K562 (cell line): ENCODE measurements around the gene SYPL2. TPM values are rescaled to one million over a fixed set of nuclear protein-coding genes. Genes with fewer than 3 reads are reported as not detected.

ENCODE experiments used
- ARNT ChIP-seq, 2 experiments: fragments of 450-650 bp; IDR thresholded peaks; 2 replicates each; pipeline ENCODE4 v1.6.1; 2016; ENCODE audit warnings: mild to moderate bottlenecking in 1 of 2
- COPS2 ChIP-seq: fragments of 450-650 bp; conservative IDR thresholded peaks from 2 replicates; pipeline ENCODE4 v1.6.1; 2016; ENCODE audit warnings: mild to moderate bottlenecking, moderate library complexity
- CTCF ChIP-seq, 3 experiments: IDR thresholded peaks in 2 of 3; conservative IDR thresholded peaks in 1 of 3; 2 replicates each; pipeline ENCODE4 v1.5.1; 2011 to 2012; ENCODE audit warnings: low read length in 3 of 3, mild to moderate bottlenecking in 3 of 3, control low read depth in 2 of 3, improper control_type of control experiment in 1 of 3, inconsistent platforms in 1 of 3, low read depth in 1 of 3, mixed read lengths in 1 of 3, moderate library complexity in 1 of 3; ENCODE audit not compliant: insufficient read depth in 2 of 3
- ELF1 ChIP-seq: fragments of 200-800 bp; sonication (Bioruptor generic); IDR thresholded peaks from 2 replicates; pipeline ENCODE4 v1.6.1; 2016; ENCODE audit warnings: missing genetic modification characterization, missing compliant biosample characterization
- FOSL1 ChIP-seq: fragments of 200-800 bp; sonication (Bioruptor generic); conservative IDR thresholded peaks from 2 replicates; pipeline ENCODE4 v1.6.1; 2016; ENCODE audit warnings: missing genetic modification characterization, missing compliant biosample characterization
- FOXP1 ChIP-seq: sonication (generic); formaldehyde crosslinking; IDR thresholded peaks from 2 replicates; pipeline ENCODE4 v1.8.0; 2022; ENCODE audit warnings: mild to moderate bottlenecking, missing genetic modification reagents
- GABPB1 ChIP-seq: sonication (generic); formaldehyde crosslinking; IDR thresholded peaks from 2 replicates; pipeline ENCODE4 v1.8.0; 2022; ENCODE audit warnings: mild to moderate bottlenecking, missing genetic modification reagents
- HES1 ChIP-seq: fragments of 450-650 bp; IDR thresholded peaks from 2 replicates; pipeline ENCODE4 v1.6.1; 2016; ENCODE audit warnings: low read depth, mild to moderate bottlenecking, moderate library complexity
- HMGN3 ChIP-seq: IDR thresholded peaks from 2 replicates; pipeline ENCODE4 v1.6.1; 2011; ENCODE audit warnings: borderline replicate concordance, low read depth, mild to moderate bottlenecking, mixed read lengths, low read length; ENCODE audit not compliant: insufficient read length; ENCODE audit errors: extremely low read depth
- PHF8 ChIP-seq: fragments of 200-600 bp; sonication (generic); IDR thresholded peaks from 2 replicates; pipeline ENCODE4 v1.6.1; 2012; ENCODE audit warnings: mixed run types, mild to moderate bottlenecking, inconsistent platforms, low read length, moderate library complexity, borderline replicate concordance
- RAD21 ChIP-seq, 2 experiments: fragments of 250-450 bp in 1 of 2; fragments of 450-650 bp in 1 of 2; sonication (Bioruptor Pico) in 1 of 2; formaldehyde crosslinking in 1 of 2; IDR thresholded peaks in 1 of 2; conservative IDR thresholded peaks in 1 of 2; 2 replicates each; pipeline versions ENCODE4 v1.4.0 to v1.8.0; 2020 to 2022; ENCODE audit warnings: mild to moderate bottlenecking in 2 of 2, moderate library complexity in 1 of 2
- RB1 ChIP-seq: fragments of 450-650 bp; IDR thresholded peaks from 2 replicates; pipeline ENCODE4 v1.6.1; 2017; ENCODE audit warnings: low read depth, mild to moderate bottlenecking
- RBFOX2 ChIP-seq: fragments of 200-400 bp; formaldehyde crosslinking; IDR thresholded peaks from 2 replicates; pipeline ENCODE4 v1.6.1; 2017; ENCODE audit warnings: low read depth, mild to moderate bottlenecking, low read length, moderate library complexity
- RBM17 ChIP-seq: fragments of 200-400 bp; formaldehyde crosslinking; IDR thresholded peaks from 2 replicates; pipeline ENCODE4 v1.6.1; 2017; ENCODE audit warnings: low read depth, mild to moderate bottlenecking, low read length, borderline replicate concordance
- TEAD1 ChIP-seq, 2 experiments: fragments of 450-650 bp in 1 of 2; sonication (generic) in 1 of 2; formaldehyde crosslinking; IDR thresholded peaks; 2 replicates each; pipeline versions ENCODE4 v1.4.0 to v1.8.0; 2020 to 2022; ENCODE audit warnings: mild to moderate bottlenecking in 2 of 2, missing genetic modification reagents in 1 of 2
- YBX1 ChIP-seq: fragments of 450-650 bp; IDR thresholded peaks from 2 replicates; pipeline ENCODE4 v1.7.1; 2016; ENCODE audit warnings: mild to moderate bottlenecking
- ZBTB7A ChIP-seq: IDR thresholded peaks from 2 replicates; pipeline ENCODE4 v1.6.1; 2011; ENCODE audit warnings: low read depth, mild to moderate bottlenecking, low read length, moderate library complexity, borderline replicate concordance; ENCODE audit not compliant: control insufficient read depth
- ZNF263 ChIP-seq: sonication (generic); formaldehyde crosslinking; IDR thresholded peaks from 2 replicates; pipeline ENCODE4 v1.8.0; 2022; ENCODE audit warnings: mild to moderate bottlenecking, missing genetic modification reagents, borderline replicate concordance
- ZNF57 ChIP-seq: fragments of 450-650 bp; formaldehyde crosslinking; IDR thresholded peaks from 2 replicates; pipeline ENCODE4 v1.4.0; 2020; ENCODE audit warnings: mild to moderate bottlenecking, moderate library complexity
- ZNF609 ChIP-seq: sonication (generic); formaldehyde crosslinking; IDR thresholded peaks from 2 replicates; pipeline ENCODE4 v1.8.1; 2023; ENCODE audit warnings: missing genetic modification reagents, mild to moderate bottlenecking, borderline replicate concordance
- polyA plus RNA-seq, 8 experiments: library from polyadenylated mRNA; depleted of rRNA in 4 of 8; stranded (reverse) in 5 of 8; unstranded in 3 of 8; fragments of >200 nt; fragmentation: Nextera tagmentation in 2 of 8; fragmentation: Illumina TruSeq in 1 of 8; extraction: Ambion mirVana in 2 of 8; extraction: Trizol in 1 of 8; gene quantifications; 2 replicates each; pipeline versions ENCODE4 v1.2.1 to v1.2.3, GENCODE V29; 2011 to 2014; ENCODE audit warnings: inconsistent platforms in 1 of 8, missing spikeins in 1 of 8
- total RNA-seq, 7 experiments: library from RNA; depleted of rRNA in 6 of 7; stranded (reverse); fragments of >200 nt in 6 of 7; fragmentation: Illumina TruSeq in 2 of 7; extraction: Trizol in 2 of 7; gene quantifications; 2 replicates each; pipeline versions ENCODE4 v1.2.1 to v1.2.3, GENCODE V29; 2011 to 2021; ENCODE audit warnings: low replicate concordance in 1 of 7

Gene SYPL2
- total and polyA plus RNA-seq, 9 of the 15 experiments (the other 6 are each of a cell fraction or from before 2014, with no cell fraction given), result 0.03 to 0.20 (median 0.07) TPM; not detected in 2

- no peak for TF ChIP-seq GABPB1 (CRISPR knock-in tag)
- TF ChIP-seq FOSL1 (tag), result no peak
- no peak for TF ChIP-seq HES1
- TF ChIP-seq ZNF609 (CRISPR knock-in tag), result no peak
- TF ChIP-seq COPS2, result no peak
- no peak for TF ChIP-seq HMGN3
- TF ChIP-seq FOXP1 (CRISPR knock-in tag), result 0 out of 2 replicates have a peak, but pooled peaks have one; percentile 30
- TF ChIP-seq YBX1, result no peak
- TF ChIP-seq ZNF263 (CRISPR knock-in tag), result no peak
- no peak for TF ChIP-seq ELF1
- TF ChIP-seq PHF8, result no peak
- TF ChIP-seq ARNT (IDR thresholded peaks at IDR 0.05), result no peak
- peak; percentile 48 to 59 for TF ChIP-seq RAD21 (CRISPR knock-in tag; conservative IDR thresholded peaks at IDR 0.05 in 1 of 2, IDR thresholded peaks at IDR 0.05 in 1 of 2)
- TF ChIP-seq TEAD1 (CRISPR knock-in tag; IDR thresholded peaks at IDR 0.05), result 0 out of 4 replicates have a peak, but pooled peaks of 1 of the 2 experiments have one; percentile 18
- no peak for TF ChIP-seq RBFOX2
- no peak for TF ChIP-seq RB1
- no peak for TF ChIP-seq ZNF57 (CRISPR knock-in tag)
- TF ChIP-seq CTCF (IDR thresholded peaks at IDR 0.05 in 2 of 3, conservative IDR thresholded peaks at IDR 0.05 in 1 of 3; ENCODE audit: insufficient read depth in 2 of 3, low read depth in 1 of 3, low read length in 3 of 3), result peak; percentile 72 to 86 (median 75)
- TF ChIP-seq ZBTB7A, result no peak
- TF ChIP-seq RBM17, result no peak
Observed at GRCh38 chr1:109499661-109500536, 33.6 kb downstream of the SYPL2 start (continued).
